KOPT-K1 (cell line): ENCODE data around the gene CST7.

Experiments
- H3K27ac ChIP-seq: fragments of 200-600 bp; sonication (generic); 2 replicates; pipeline ENCODE4 v1.5.1; 2016; ENCODE audit warnings: antibody characterized with exemption, mild to moderate bottlenecking, low read depth, low read length; ENCODE audit not compliant: poor library complexity, severe bottlenecking
- H3K36me3 ChIP-seq: fragments of 200-600 bp; sonication (generic); 2 replicates; pipeline ENCODE4 v1.5.1; 2017; ENCODE audit warnings: antibody characterized with exemption, mild to moderate bottlenecking, low read length, moderate library complexity; ENCODE audit not compliant: insufficient read depth
- H3K9me3 ChIP-seq: fragments of 200-600 bp; sonication (generic); 2 replicates; pipeline ENCODE4 v1.5.1; 2017; ENCODE audit warnings: antibody characterized with exemption, low read length, mild to moderate bottlenecking; ENCODE audit not compliant: insufficient read depth, poor library complexity, severe bottlenecking

The CST7 gene

DNA sequence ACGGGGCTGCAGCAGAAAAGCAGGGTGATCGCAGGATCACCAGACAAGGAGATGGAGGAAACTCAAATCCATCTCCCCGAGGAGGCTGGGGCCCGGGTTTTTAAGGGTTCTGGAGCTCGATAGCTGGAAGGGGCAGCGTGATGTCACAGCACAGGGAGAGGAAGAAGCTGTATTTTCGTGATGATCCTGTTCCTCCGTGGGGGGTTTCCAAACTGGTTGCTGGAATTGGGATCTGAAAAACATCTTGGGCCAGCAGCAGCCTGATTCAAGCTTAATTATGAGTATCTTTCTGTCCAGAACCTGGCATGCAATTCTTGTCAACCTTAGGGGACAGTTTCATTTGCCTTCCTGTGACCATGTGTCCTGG is 4.1 kb downstream of the CST7 start:
- no peak overlapping the region for H3K27ac ChIP-seq
- peaks cover 11% of the 10 kb centered on the region; the same call in 1 of the 2 replicates for H3K36me3 ChIP-seq
- H3K9me3 ChIP-seq: no peaks in the 10 kb centered on the region

- peaks cover 16% of the 10 kb centered on the region; the same call in 1 of the 2 replicates for H3K36me3 ChIP-seq
- no peaks in the 10 kb centered on the region for H3K9me3 ChIP-seq
- peak overlapping the region; percentile 37 for H3K27ac ChIP-seq
Measured at GRCh38 chr20:24953621-24954133, 4.6 kb downstream of the CST7 start.

GRCh38 chr20:24954151-24954550 is 5.1 kb downstream of the CST7 start:
- Histone ChIP-seq H3K27ac (peak overlapping the region; percentile 37), H3K36me3 (peaks cover 21% of the 10 kb centered on the region), H3K9me3 (no peaks in the 10 kb centered on the region)

DNA sequence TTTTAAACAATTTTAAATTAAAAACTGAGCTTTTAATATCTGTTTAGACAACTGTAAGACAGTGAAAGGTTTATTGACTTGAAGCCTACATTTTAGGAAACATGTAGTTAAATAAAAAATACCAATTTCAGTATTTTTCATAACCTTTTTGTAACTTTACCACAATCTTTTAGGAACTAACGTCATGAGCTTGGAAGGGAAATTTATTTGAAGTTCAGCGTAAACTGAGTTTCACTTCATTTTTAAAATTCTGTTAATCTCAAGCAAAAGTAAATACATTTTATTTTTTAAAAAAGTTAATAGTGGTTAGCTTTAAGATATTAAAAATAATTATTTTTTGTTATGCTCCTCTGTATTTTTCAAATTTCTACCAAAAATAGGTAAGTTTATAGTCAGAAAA is 5.5 kb downstream of the CST7 start:
- no peaks in the 10 kb centered on the region for H3K9me3 ChIP-seq
- H3K36me3 ChIP-seq: peaks cover 25% of the 10 kb centered on the region
- H3K27ac ChIP-seq: peak overlapping the region; percentile 37

- Histone ChIP-seq H3K27ac (peak overlapping the region; percentile 37), H3K36me3 (peaks cover 30% of the 10 kb centered on the region), H3K9me3 (no peaks in the 10 kb centered on the region)
Measured at GRCh38 chr20:24955045-24955444, 6.0 kb downstream of the CST7 start.

DNA sequence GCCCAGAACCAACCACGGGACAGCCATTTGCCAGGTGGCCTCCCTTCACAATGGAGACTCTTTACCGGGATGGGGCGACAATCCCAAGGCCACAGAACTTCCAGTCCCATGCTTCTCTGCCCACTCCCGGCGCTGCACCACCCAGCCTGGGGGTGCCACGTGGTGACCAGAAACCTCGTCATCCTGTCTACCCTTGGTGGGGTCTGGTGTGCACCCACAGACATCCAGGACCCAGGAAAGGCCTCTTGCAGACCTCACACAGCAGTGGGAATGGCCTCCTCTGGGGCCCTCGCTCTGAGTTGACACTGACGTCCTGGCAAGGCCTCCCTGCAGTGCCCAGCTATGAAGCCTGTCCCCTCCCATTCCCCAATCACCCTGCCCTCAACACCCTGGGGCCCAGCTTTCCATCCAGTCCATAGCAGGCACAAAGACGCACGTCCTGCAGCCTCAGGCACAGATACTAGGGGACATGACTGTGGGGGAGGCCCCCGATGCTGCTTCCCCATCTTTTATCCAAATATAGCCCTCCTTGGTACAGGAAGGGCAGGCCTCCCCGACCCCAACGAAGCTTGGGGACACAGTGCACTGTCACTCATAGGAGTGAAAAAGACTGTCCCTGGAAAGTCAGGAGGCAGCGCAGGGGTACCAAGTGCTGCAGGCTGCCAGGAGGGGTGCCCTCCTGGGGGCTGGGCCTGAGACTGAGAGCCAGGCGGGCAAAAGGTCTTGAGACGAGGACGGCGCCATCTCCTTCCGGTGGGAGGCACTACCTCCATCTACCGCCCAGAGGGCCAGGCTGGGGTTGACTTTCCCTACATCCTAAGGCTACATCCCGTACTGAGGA is 7.2 kb downstream of the CST7 start:
- H3K36me3 ChIP-seq: peaks cover 40% of the 10 kb centered on the region
- no peaks in the 10 kb centered on the region for H3K9me3 ChIP-seq
- H3K27ac ChIP-seq: peak overlapping the region; percentile 37

DNA sequence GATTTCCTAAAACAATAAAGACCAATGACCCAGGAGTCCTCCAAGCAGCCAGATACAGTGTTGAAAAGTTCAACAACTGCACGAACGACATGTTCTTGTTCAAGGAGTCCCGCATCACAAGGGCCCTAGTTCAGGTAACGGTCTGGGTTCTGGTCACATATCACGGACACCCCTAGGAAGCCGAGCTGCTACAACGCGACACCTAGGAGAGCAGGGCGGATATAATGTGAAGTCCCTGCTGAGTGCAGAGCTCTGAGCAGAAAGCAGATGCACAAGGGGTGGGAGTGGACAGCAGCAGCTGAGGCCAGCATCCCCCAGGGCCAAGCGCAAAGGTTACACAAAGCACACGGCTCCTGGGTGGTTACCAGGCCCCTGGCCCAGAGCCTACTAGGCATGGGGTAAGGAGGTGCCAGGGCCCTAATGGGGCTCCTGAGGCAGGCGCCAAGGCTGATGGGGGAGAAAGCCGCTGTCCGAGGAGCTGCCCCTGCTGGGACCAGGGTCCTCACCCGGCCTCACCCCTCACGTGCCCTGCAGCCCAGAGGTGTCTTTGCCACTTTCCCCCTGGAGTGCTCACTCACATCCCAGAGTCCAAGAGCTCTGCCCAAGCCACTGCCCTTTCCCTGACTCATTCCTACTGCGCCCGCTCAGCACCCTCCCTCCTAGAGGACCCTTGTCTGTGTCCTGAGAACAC is 8.4 kb downstream of the CST7 start:
- peaks cover 53% of the 10 kb centered on the region for H3K36me3 ChIP-seq
- H3K9me3 ChIP-seq: no peaks in the 10 kb centered on the region
- no peak overlapping the region for H3K27ac ChIP-seq

DNA sequence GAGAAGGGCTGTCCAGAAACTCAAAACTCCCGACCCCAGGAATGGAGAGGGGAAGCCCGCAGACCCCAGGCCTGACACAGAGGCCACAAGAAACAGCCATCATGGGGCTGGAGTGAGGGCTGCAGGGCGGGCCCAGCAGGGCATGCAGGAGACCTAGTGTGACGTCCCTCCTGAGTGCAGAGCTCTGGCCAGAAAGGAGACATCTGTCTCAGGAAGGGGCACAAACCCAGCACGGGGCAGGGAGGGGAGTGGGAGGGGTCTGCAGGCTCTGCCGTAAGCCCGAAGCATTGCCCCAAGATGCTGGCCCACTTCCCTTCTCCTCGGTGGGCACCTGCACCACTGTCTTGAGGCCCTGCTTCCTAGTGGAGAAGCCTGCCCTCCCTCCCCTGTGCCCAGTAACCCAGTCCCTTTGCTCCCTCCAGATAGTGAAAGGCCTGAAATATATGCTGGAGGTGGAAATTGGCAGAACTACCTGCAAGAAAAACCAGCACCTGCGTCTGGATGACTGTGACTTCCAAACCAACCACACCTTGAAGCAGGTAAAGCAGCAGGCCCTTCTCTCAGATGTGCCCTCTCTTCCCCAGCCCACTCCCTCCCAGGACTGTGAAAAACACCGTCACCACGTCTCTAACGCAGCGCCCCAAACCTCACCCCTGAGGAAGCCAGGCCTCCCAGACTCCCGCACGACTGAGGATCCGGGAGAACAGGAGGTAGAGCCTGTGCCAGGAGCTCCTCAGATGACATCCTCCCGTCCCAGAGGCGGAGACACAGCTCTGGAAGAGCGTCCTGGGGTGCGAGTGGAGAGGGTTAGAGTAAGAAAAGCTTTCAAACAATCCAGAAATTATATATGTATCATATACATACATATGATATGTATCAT is 9.7 kb downstream of the CST7 start:
- H3K36me3 ChIP-seq: peaks cover 66% of the 10 kb centered on the region
- H3K27ac ChIP-seq: no peak overlapping the region
- H3K9me3 ChIP-seq: no peaks in the 10 kb centered on the region

- Histone ChIP-seq H3K27ac (no peak overlapping the region), H3K36me3 (peaks cover 76% of the 10 kb centered on the region), H3K9me3 (no peaks in the 10 kb centered on the region)
Measured at GRCh38 chr20:24959591-24960301, 10.7 kb downstream of the CST7 start.

- no peak overlapping the region for H3K27ac ChIP-seq
- peaks cover 82% of the 10 kb centered on the region for H3K36me3 ChIP-seq
- H3K9me3 ChIP-seq: no peaks in the 10 kb centered on the region
Measured at GRCh38 chr20:24960302-24960801, 11.3 kb downstream of the CST7 start.

DNA sequence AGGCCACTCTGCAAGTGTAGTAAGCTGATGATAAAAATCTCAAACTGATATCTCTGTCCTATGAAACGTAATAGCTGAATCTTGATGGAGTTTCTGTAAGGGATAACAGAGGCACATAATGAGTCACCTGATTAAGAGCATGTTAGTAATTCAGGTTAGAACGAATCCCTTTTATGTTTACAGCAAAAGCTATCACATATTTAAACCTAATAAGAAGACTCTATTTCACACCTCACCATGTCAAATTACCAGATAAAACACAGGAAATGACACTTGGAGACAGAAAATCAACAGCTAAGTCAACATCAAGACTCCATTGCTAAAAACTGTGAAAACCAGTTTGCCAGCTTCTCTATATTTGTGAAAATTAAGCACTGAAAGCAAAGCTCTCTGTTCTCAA is 11.8 kb downstream of the CST7 start:
- Histone ChIP-seq H3K9me3 (no peaks in the 10 kb centered on the region), H3K27ac (no peak overlapping the region), H3K36me3 (peaks cover 87% of the 10 kb centered on the region)

DNA sequence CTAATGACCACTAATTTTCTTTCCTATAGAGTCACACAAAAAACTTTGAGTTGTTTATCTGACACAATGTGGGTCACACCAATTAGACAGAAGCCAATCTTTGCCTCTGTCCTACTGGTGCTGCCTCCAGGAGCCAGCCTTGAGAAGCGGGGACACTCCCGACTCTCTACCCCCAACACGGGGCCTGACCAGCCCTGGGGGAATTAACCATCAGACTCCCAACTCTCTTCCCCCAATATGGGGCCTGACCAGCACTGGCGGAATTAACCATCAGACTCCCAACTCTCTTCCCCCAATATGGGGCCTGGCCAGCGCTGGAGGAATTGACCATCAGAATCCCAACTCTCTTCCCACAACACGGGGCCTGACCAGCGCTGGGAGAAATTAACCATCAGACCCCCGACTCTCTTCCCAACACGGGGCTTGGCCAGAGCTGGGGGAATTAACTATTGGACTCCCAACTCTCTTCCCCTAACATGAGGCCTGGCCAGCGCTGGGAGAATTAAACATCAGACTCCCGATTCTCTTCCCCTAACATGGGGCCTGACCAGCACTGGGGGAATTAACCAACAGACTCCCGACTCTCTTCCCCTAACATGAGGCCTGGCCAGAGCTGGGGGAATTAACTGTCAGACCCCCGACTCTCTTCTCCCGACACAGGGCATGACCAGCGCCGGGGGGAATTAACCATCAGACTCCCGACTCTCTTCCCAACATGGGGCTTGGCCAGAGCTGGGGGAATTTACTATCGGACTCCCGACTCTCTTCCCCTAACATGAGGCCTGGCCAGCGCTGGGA is 12.5 kb downstream of the CST7 start:
- Histone ChIP-seq H3K27ac (no peak overlapping the region), H3K36me3 (peaks cover 94% of the 10 kb centered on the region), H3K9me3 (no peaks in the 10 kb centered on the region)

- Histone ChIP-seq H3K9me3 (no peaks in the 10 kb centered on the region), H3K27ac (no peak overlapping the region), H3K36me3 (peaks cover 98% of the 10 kb centered on the region)
Measured at GRCh38 chr20:24962182-24962492, 13.1 kb downstream of the CST7 start.

- H3K9me3 ChIP-seq: no peaks in the 10 kb centered on the region
Measured at GRCh38 chr20:24962510-24962909, 13.4 kb downstream of the CST7 start.

More at GRCh38 chr20:24962510-24962909, 13.4 kb downstream of the CST7 start:
- Histone ChIP-seq H3K27ac (no peak overlapping the region), H3K36me3 (peaks cover 98% of the 10 kb centered on the region)
